ENCODE measurements around the gene PACRG. TPM values are rescaled to one million over a fixed set of nuclear protein-coding genes. Genes with fewer than 3 reads are reported as not detected.
A peak's percentile ranks its signal among the peaks of the same experiment; 100 is the strongest.

The PACRG gene
- total and polyA plus RNA-seq, 8 donors = 1.5 to 6.8 (median 4.6) TPM

DNA sequence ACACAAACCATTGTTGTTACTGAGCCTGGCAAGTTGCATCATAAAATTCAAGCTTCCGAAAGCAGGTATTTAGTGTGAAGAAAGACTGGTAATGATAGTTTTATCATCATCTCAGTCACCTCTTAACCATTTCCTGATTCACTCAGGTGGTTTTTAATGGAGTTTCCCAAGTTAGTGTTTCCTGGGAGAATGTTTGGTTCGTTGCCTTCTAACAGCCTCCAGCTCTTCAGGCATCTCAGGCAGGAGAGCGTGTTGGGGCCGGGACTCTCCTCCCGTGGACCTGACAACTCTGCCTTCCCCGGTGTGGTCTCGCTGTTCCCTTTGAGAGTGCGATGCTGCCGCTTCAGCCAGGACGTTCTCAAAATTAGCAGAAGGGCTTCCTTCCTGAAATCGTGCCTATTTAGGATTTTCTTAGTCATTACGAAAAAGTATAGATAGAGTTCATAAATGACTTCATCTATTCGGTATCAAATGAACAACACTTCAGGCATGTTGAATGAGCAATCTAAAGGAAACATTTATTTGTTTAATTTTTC, 581.8 kb downstream of the PACRG start:
- no peaks in the 10 kb centered on the region for H3K36me3 ChIP-seq
- no peak overlapping the region for H3K27ac ChIP-seq
- TF ChIP-seq, protein P1, sequence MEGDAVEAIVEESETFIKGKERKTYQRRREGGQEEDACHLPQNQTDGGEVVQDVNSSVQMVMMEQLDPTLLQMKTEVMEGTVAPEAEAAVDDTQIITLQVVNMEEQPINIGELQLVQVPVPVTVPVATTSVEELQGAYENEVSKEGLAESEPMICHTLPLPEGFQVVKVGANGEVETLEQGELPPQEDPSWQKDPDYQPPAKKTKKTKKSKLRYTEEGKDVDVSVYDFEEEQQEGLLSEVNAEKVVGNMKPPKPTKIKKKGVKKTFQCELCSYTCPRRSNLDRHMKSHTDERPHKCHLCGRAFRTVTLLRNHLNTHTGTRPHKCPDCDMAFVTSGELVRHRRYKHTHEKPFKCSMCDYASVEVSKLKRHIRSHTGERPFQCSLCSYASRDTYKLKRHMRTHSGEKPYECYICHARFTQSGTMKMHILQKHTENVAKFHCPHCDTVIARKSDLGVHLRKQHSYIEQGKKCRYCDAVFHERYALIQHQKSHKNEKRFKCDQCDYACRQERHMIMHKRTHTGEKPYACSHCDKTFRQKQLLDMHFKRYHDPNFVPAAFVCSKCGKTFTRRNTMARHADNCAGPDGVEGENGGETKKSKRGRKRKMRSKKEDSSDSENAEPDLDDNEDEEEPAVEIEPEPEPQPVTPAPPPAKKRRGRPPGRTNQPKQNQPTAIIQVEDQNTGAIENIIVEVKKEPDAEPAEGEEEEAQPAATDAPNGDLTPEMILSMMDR (IDR thresholded peaks at IDR 0.05) = no peak
- H3K4me3 ChIP-seq = no peak overlapping the region
- ATAC-seq (peak; percentile 39), DNase-seq (peak in 1 of 4 donors; percentile 41)
- no peaks in the 10 kb centered on the region for H3K4me1 ChIP-seq
- intact Hi-C loops (cut with DNase I) = no loop called here
- H3K9me3 ChIP-seq = no peaks in the 10 kb centered on the region
- peaks cover 0 to 6% of the 10 kb centered on the region in 2 donors for H3K27me3 ChIP-seq

DNA sequence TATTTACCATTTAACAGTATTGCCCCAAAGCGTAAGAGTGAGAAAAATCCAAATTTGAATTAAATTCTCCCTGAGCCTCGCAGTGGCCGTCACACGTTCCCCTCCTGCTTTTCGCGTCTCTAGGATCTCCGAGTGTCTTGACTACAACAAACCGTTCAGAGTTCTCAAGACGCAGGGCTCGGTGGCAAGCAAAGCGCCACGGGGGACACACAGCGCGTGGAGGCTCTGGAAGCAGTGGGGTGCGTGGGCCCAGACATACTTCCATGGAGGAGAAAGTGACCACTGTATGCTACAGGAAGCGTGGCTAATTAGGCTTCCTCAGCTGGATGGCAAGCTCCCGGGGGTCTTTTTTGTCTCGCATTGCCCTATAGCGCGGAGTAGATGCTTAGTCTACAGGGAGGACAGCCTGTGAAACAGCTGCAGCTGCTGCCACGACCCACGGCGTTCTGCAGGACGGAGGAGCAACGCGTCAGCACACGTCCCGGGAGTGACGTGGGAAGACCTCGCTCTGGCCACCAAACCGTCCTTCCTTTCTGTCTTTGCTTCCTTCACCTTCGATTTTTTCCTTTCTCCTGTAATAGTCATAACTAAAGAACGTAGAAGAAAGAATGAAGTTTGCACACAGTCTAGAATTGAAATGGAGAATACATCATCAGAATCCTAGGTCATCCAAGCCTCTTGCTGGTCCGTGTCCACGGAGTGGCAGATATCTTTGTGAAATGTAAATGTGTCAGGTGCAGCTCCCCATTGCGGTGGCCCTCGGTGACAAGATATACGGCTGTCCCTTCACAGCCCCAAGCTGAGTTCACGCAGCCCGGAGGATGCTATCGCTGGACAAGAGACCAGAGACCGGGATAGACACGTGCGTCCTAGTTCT, 582.6 kb downstream of the PACRG start:
- TF ChIP-seq, protein P1 (IDR thresholded peaks at IDR 0.05) = no peak
- Histone ChIP-seq H3K4me3 (no peak overlapping the region), H3K36me3 (no peaks in the 10 kb centered on the region), H3K4me1 (no peaks in the 10 kb centered on the region), H3K27me3 (peaks cover 0 to 6% of the 10 kb centered on the region in 2 donors), H3K9me3 (no peaks in the 10 kb centered on the region), H3K27ac (no peak overlapping the region)
- intact Hi-C loops (cut with DNase I) = no loop called here
- DNase-seq = peak in 1 of 4 donors; percentile 67
- no peak for ATAC-seq

DNA sequence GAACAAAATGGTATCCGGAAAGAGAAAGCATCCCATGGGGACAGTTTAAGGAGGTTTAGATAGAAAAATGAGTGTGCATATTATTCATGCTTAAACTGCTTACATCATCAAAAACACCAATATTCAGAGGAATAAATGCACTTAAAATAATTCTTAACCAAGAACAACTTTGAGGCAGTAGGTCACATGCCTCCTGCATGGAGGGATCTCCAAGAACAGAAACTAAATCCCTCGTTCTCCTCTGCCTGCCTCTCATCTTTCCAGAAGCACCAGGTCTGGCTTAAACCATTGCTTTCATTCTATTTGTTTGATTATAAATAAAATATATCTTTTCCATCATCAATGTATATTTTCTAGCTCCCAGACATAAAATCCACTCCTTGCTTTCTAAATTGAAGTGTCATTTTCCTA, 583.2 kb downstream of the PACRG start:
- Histone ChIP-seq H3K9me3 (no peaks in the 10 kb centered on the region), H3K36me3 (no peaks in the 10 kb centered on the region), H3K4me1 (no peaks in the 10 kb centered on the region), H3K4me3 (no peak overlapping the region), H3K27me3 (peaks cover 0 to 6% of the 10 kb centered on the region in 2 donors), H3K27ac (no peak overlapping the region)
- DNase-seq = no peak
- no peak for ATAC-seq
- intact Hi-C loops (cut with DNase I) = no loop called here
- TF ChIP-seq, protein P1 (IDR thresholded peaks at IDR 0.05) = no peak

DNA sequence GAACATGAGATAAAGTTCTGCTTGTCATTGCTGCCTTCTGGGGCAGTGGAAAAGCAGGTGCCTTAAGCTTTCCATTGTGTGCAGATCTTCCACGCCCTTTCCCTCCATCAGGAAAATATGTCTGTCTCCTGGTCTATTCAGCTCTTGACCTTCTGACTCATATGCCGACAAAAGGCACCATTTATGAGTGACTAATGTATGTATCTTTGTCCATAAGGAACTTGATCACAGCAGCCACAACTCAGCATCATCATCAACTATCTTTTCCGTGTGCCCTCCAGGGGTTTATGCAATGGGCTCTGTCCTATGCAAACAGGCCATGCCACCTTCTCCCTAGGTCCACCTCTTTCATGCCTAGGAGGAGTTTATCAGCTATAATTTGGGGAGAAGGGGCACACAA, 584.1 kb downstream of the PACRG start:
- DNase-seq = no peak
- Histone ChIP-seq H3K4me1 (no peaks in the 10 kb centered on the region), H3K36me3 (no peaks in the 10 kb centered on the region), H3K9me3 (no peaks in the 10 kb centered on the region), H3K27me3 (peaks cover 0 to 6% of the 10 kb centered on the region in 2 donors), H3K27ac (no peak overlapping the region), H3K4me3 (no peak overlapping the region)
- intact Hi-C loops (cut with DNase I) = no loop called here
- TF ChIP-seq, protein P1 (IDR thresholded peaks at IDR 0.05) = no peak
- ATAC-seq = no peak

DNA sequence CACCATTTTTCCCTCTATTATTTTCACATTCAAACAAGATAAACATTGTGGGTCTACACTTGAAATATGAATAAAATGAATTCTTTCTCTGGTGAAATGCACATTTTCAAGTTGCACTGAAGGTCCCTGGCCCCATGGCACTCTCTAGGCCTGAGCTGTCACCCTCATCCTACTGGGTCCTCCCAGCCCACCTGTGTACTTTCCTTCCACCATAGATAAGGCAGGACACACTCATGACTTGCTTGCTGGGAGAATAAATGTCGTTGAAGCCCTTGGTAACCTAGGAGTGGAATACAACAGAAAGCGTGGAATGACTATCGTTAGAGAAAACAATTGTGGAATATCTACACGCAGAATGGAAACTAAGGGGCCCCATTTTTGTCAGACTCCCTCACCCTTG, 585.8 kb downstream of the PACRG start:
- TF ChIP-seq, protein P1 (IDR thresholded peaks at IDR 0.05) = no peak
- ATAC-seq (no peak), DNase-seq (no peak)
- H3K27me3 ChIP-seq = peaks cover 0 to 6% of the 10 kb centered on the region in 2 donors
- H3K36me3 ChIP-seq = no peaks in the 10 kb centered on the region
- no peaks in the 10 kb centered on the region for H3K4me1 ChIP-seq
- H3K4me3 ChIP-seq = no peak overlapping the region
- no peak overlapping the region for H3K27ac ChIP-seq
- H3K9me3 ChIP-seq = no peaks in the 10 kb centered on the region
- intact Hi-C loops (cut with DNase I) = no loop called here

Data from left lung (tissue), 10 donors.